Measurements from ENCODE around the gene FSTL3. TPM values are rescaled to one million over a fixed set of nuclear protein-coding genes. Genes with fewer than 3 reads are reported as not detected.

FSTL3 gene
- total and polyA plus RNA-seq, 2 of the 8 experiments (the other 6 are each of a cell fraction or from before 2014, with no cell fraction given), result 8.1 to 11.8 TPM

GRCh38 chr19:711254-711653, 35.1 kb downstream of the FSTL3 start (continued):
- TF ChIP-seq MAX (IDR thresholded peaks at IDR 0.05) (no peak), BACH1 (IDR thresholded peaks at IDR 0.05; ENCODE audit: low read length) (no peak), TAF1 (IDR thresholded peaks at IDR 0.05; ENCODE audit: low read depth, low read length) (no peak)
